H9 (cell line): ENCODE measurements around the gene DLG5. TPM values are rescaled to one million over a fixed set of nuclear protein-coding genes. Genes with fewer than 3 reads are reported as not detected.

Experiments used
- DNase-seq: peaks from one replicate; pipeline ENCODE4 v3.0.0-alpha.2; 2017
- H2AFZ ChIP-seq: one replicate; pipeline ENCODE4 v1.6.1; 2013; ENCODE audit warnings: mild to moderate bottlenecking, low read length, control low read depth, moderate library complexity
- H2AK5ac ChIP-seq: 2 replicates; pipeline ENCODE4 v1.6.1; 2013; ENCODE audit warnings: low read length, control low read depth, mixed read lengths; ENCODE audit not compliant: insufficient read length
- H2BK120ac ChIP-seq: one replicate; pipeline ENCODE4 v1.6.1; 2013; ENCODE audit warnings: low read depth, mild to moderate bottlenecking, low read length, control low read depth, inconsistent platforms; ENCODE audit not compliant: poor library complexity, severe bottlenecking
- H2BK12ac ChIP-seq: 2 replicates; pipeline ENCODE4 v1.6.1; 2013; ENCODE audit warnings: low read length, control low read depth, mixed read lengths, low read depth; ENCODE audit not compliant: insufficient read length
- H2BK15ac ChIP-seq: 2 replicates; pipeline ENCODE4 v1.6.1; 2013; ENCODE audit warnings: low read depth, low read length, control low read depth
- H2BK20ac ChIP-seq: one replicate; pipeline ENCODE4 v1.6.1; 2013; ENCODE audit warnings: low read depth, mild to moderate bottlenecking, low read length, control low read depth, inconsistent platforms; ENCODE audit not compliant: poor library complexity, severe bottlenecking
- H2BK5ac ChIP-seq: 2 replicates; pipeline ENCODE4 v1.6.1; 2013; ENCODE audit warnings: low read length, control low read depth, mixed read lengths; ENCODE audit not compliant: insufficient read length
- H3K14ac ChIP-seq: 2 replicates; pipeline ENCODE4 v1.6.1; 2013; ENCODE audit warnings: low read length, control low read depth; ENCODE audit not compliant: insufficient read depth
- H3K18ac ChIP-seq: 2 replicates; pipeline ENCODE4 v1.6.1; 2013; ENCODE audit warnings: low read depth, mild to moderate bottlenecking, mixed read lengths, low read length, control low read depth; ENCODE audit not compliant: insufficient read length
- H3K23ac ChIP-seq: 2 replicates; pipeline ENCODE4 v1.6.1; 2013; ENCODE audit warnings: low read length, control low read depth, mixed read lengths, low read depth; ENCODE audit not compliant: insufficient read length
- H3K23me2 ChIP-seq: 2 replicates; pipeline ENCODE4 v1.6.1; 2013; ENCODE audit warnings: low read depth, mild to moderate bottlenecking, mixed read lengths, low read length, control low read depth; ENCODE audit not compliant: insufficient read length, poor library complexity, severe bottlenecking
- H3K27ac ChIP-seq: 2 replicates; pipeline ENCODE4 v1.5.1; 2013; ENCODE audit warnings: low read length, control low read depth, mixed read lengths, low read depth; ENCODE audit not compliant: insufficient read length
- H3K27me3 ChIP-seq: 2 replicates; pipeline ENCODE4 v1.6.1; 2013; ENCODE audit warnings: low read length, control low read depth, inconsistent platforms; ENCODE audit not compliant: insufficient read depth
- H3K4ac ChIP-seq: 2 replicates; pipeline ENCODE4 v1.6.1; 2013; ENCODE audit warnings: low read depth, mild to moderate bottlenecking, control low read depth, inconsistent platforms, low read length, moderate library complexity
- H3K4me1 ChIP-seq: 2 replicates; pipeline ENCODE4 v1.6.1; 2013; ENCODE audit warnings: low read length, control low read depth, inconsistent platforms; ENCODE audit not compliant: insufficient read depth
- H3K4me2 ChIP-seq: 2 replicates; pipeline ENCODE4 v1.6.1; 2013; ENCODE audit warnings: low read length, control low read depth, mixed read lengths; ENCODE audit not compliant: insufficient read length, insufficient read depth
- H3K56ac ChIP-seq: 2 replicates; pipeline ENCODE4 v1.6.1; 2013; ENCODE audit warnings: low read depth, mild to moderate bottlenecking, mixed read lengths, low read length, control low read depth; ENCODE audit not compliant: insufficient read length
- H3K79me1 ChIP-seq: 2 replicates; pipeline ENCODE4 v1.6.1; 2013; ENCODE audit warnings: low read depth, mild to moderate bottlenecking, moderate library complexity, low read length, control low read depth, inconsistent platforms; ENCODE audit not compliant: insufficient read depth, poor library complexity, severe bottlenecking
- H3K79me2 ChIP-seq: 2 replicates; pipeline ENCODE4 v1.6.1; 2013; ENCODE audit warnings: low read length, control low read depth, inconsistent platforms; ENCODE audit not compliant: insufficient read depth
- H3K9ac ChIP-seq: 2 replicates; pipeline ENCODE4 v1.6.1; 2013; ENCODE audit warnings: low read length, control low read depth, mixed read lengths; ENCODE audit not compliant: insufficient read length; ENCODE audit errors: extremely low read depth
- H3K9me3 ChIP-seq: one replicate; pipeline ENCODE4 v1.6.1; 2013; ENCODE audit warnings: low read depth, low read length, inconsistent platforms; ENCODE audit not compliant: control insufficient read depth
- H3T11ph ChIP-seq: one replicate; pipeline ENCODE4 v1.6.1; 2013; ENCODE audit warnings: mild to moderate bottlenecking, low read length, control low read depth, inconsistent platforms
- H4K20me1 ChIP-seq: one replicate; pipeline ENCODE4 v1.6.1; 2013; ENCODE audit not compliant: control insufficient read depth, insufficient read length, insufficient read depth
- H4K5ac ChIP-seq: 2 replicates; pipeline ENCODE4 v1.6.1; 2013; ENCODE audit warnings: low read depth, mild to moderate bottlenecking, mixed read lengths, low read length, control low read depth; ENCODE audit not compliant: insufficient read length
- H4K8ac ChIP-seq: replicated peaks from 2 replicates; pipeline ENCODE4 v1.6.1; 2013; ENCODE audit warnings: low read length, control low read depth, mixed read lengths, low read depth; ENCODE audit not compliant: insufficient read length
- H4K91ac ChIP-seq: 2 replicates; pipeline ENCODE4 v1.6.1; 2013; ENCODE audit warnings: low read depth, mild to moderate bottlenecking, moderate library complexity, mixed read lengths, low read length, control low read depth; ENCODE audit not compliant: insufficient read length
- H3K27ac Mint-ChIP-seq, 3 experiments: 2 replicates in 2 of 3; 3 replicates in 1 of 3; pipeline ENCODE4 v1.8.0; 2020 to 2021; ENCODE audit warnings: mixed read lengths in 3 of 3, mild to moderate bottlenecking in 1 of 3, moderate library complexity in 1 of 3
- H3K27me3 Mint-ChIP-seq: 2 replicates; pipeline ENCODE4 v1.8.0; 2021; ENCODE audit warnings: low read depth, mild to moderate bottlenecking, moderate library complexity, mixed read lengths
- H3K36me3 Mint-ChIP-seq, 3 experiments: 2 replicates in 2 of 3; 3 replicates in 1 of 3; pipeline ENCODE4 v1.8.0; 2020 to 2021; ENCODE audit warnings: low read depth in 3 of 3, mixed read lengths in 3 of 3; ENCODE audit not compliant: insufficient read depth in 1 of 3
- H3K4me1 Mint-ChIP-seq, 2 experiments: 2 replicates each; pipeline ENCODE4 v1.8.0; 2020; ENCODE audit warnings: mixed read lengths in 2 of 2
- H3K4me3 Mint-ChIP-seq, 2 experiments: 2 replicates in 1 of 2; 3 replicates in 1 of 2; pipeline ENCODE4 v1.8.0; 2020 to 2021; ENCODE audit warnings: mild to moderate bottlenecking in 2 of 2, mixed read lengths in 2 of 2, moderate library complexity in 1 of 2
- H3K9me3 Mint-ChIP-seq, 2 experiments: 2 replicates in 1 of 2; 3 replicates in 1 of 2; pipeline ENCODE4 v1.8.0; 2020; ENCODE audit warnings: mild to moderate bottlenecking in 2 of 2, mixed read lengths in 2 of 2, moderate library complexity in 1 of 2
- CTCF ChIP-seq: fragments of 200-600 bp; sonication (generic); conservative IDR thresholded peaks from 3 replicates; pipeline ENCODE4 v1.8.0; 2021; ENCODE audit warnings: antibody characterized with exemption, mild to moderate bottlenecking
- WGBS: extraction: QIAGEN DNeasy Blood & Tissue Kit; methylation state at CpG from one replicate; pipeline ENCODE4 v1.1.7; 2013; ENCODE audit warnings: missing lambda C conversion rate, low lambda C conversion rate, mixed read lengths; ENCODE audit not compliant: insufficient read length; ENCODE audit errors: extremely low coverage; 5-methylcytosine and 5-hydroxymethylcytosine counted together
- total RNA-seq: library from RNA; stranded (reverse); gene quantifications from 2 replicates; pipeline ENCODE4 v1.2.1, GENCODE V29; 2021

Gene DLG5
- total RNA-seq, 1 experiment from 2014 or later: 67.4 TPM

GRCh38 chr10:77889277-77889903 is 37.2 kb downstream of the DLG5 start:
- no peaks in the 10 kb centered on the region for H3K23me2 ChIP-seq
- no peak overlapping the region for H3T11ph ChIP-seq
- no peak overlapping the region for H3K56ac ChIP-seq
- peaks cover 0 to 1% (median 0%) of the 10 kb centered on the region in 3 experiments; a peak in 1 of 7 replicates for H3K36me3 Mint-ChIP-seq
- DNase-seq: peak; percentile 92
- no peaks in the 10 kb centered on the region for H3K27me3 ChIP-seq
- peak overlapping the region; percentile 12 for H3K27ac ChIP-seq
- no peak overlapping the region for H2AK5ac ChIP-seq
- H2BK15ac ChIP-seq: no peak overlapping the region
- H2BK120ac ChIP-seq: no peak overlapping the region
- H3K79me1 ChIP-seq: no peaks in the 10 kb centered on the region
- H2BK20ac ChIP-seq: no peak overlapping the region
- H3K9me3 Mint-ChIP-seq: no peaks in the 10 kb centered on the region
- no peaks in the 10 kb centered on the region for H3K9me3 ChIP-seq
- TF ChIP-seq CTCF: no peak
- H3K9ac ChIP-seq: no peak overlapping the region
- no peaks in the 10 kb centered on the region for H3K27me3 Mint-ChIP-seq
- H3K4me3 Mint-ChIP-seq: peak overlapping the region; percentile 19 to 30; a peak in 2 of 5 replicates
- H3K4ac ChIP-seq: no peak overlapping the region
- no peak overlapping the region for H2BK5ac ChIP-seq
- H4K20me1 ChIP-seq: no peaks in the 10 kb centered on the region
- no peak overlapping the region for H4K5ac ChIP-seq
- H3K4me1 ChIP-seq: peaks cover 16% of the 10 kb centered on the region
- H3K18ac ChIP-seq: no peak overlapping the region
- no peak overlapping the region for H3K23ac ChIP-seq
- no peak overlapping the region for H2BK12ac ChIP-seq
- no peak overlapping the region for H4K8ac ChIP-seq
- H3K27ac Mint-ChIP-seq: peak overlapping the region; percentile 81 to 95 (median 85)
- no CpG with 5 or more reads among the region's 8 CpGs for WGBS
- H2AFZ ChIP-seq: no peak overlapping the region
- no peak overlapping the region for H3K14ac ChIP-seq
- no peak overlapping the region for H4K91ac ChIP-seq
- peak overlapping the region; percentile 1 for H3K4me2 ChIP-seq
- peaks cover 13% of the 10 kb centered on the region; the same call in 1 of the 2 replicates for H3K79me2 ChIP-seq
- peaks cover 81 to 86% of the 10 kb centered on the region in 2 experiments for H3K4me1 Mint-ChIP-seq
